ENCODE results near the gene DAP.

Gene DAP

GRCh38 chr5:10750909-10751308 lies 10.1 kb downstream of the DAP start:
- Histone ChIP-seq H3K4ac (ENCODE audit: low read depth, low read length) (no peak overlapping the region), H2BK120ac (ENCODE audit: low read depth, low read length) (no peak overlapping the region), H3K9ac (ENCODE audit: low read length) (no peak overlapping the region), H3K79me2 (ENCODE audit: control insufficient read depth, insufficient read depth, low read length) (peaks cover 2% of the 10 kb centered on the region), H3K27me3 (ENCODE audit: insufficient read depth, low read length, poor library complexity) (no peaks in the 10 kb centered on the region), H4K5ac (ENCODE audit: low read length) (no peak overlapping the region), H3K23ac (ENCODE audit: low read length) (no peak overlapping the region), H3K36me3 (ENCODE audit: control insufficient read depth, insufficient read depth, low read length) (no peaks in the 10 kb centered on the region), H3K56ac (ENCODE audit: low read length) (no peak overlapping the region), H3K4me1 (ENCODE audit: control insufficient read depth, low read depth, low read length) (no peaks in the 10 kb centered on the region), H3K27ac (ENCODE audit: low read depth, low read length) (no peak overlapping the region), H4K8ac (ENCODE audit: low read depth, low read length) (no peak overlapping the region), H2BK15ac (replicated peaks; ENCODE audit: low read depth) (no peak overlapping the region), H3K4me2 (ENCODE audit: low read length) (no peak overlapping the region), H3K4me3 (ENCODE audit: low read length) (no peak overlapping the region), H2AK5ac (ENCODE audit: low read length) (no peak overlapping the region), H3K79me1 (ENCODE audit: low read length) (peaks cover 11% of the 10 kb centered on the region), H2BK5ac (ENCODE audit: low read length) (no peak overlapping the region), H3K18ac (ENCODE audit: low read length) (no peak overlapping the region)
- no peak for DNase-seq
- no CpG with 5 or more reads among the region's 3 CpGs for WGBS (ENCODE audit: extremely low coverage, insufficient coverage, low lambda C conversion rate)

GRCh38 chr5:10747678-10748622 lies 13.1 kb downstream of the DAP start:
- no peak overlapping the region for H2BK15ac ChIP-seq (replicated peaks; ENCODE audit: low read depth)
- no peak overlapping the region for H2BK5ac ChIP-seq (ENCODE audit: low read length)
- DNase-seq, result no peak
- H3K56ac ChIP-seq (ENCODE audit: low read length), result no peak overlapping the region
- H3K18ac ChIP-seq (ENCODE audit: low read length), result no peak overlapping the region
- H3K79me1 ChIP-seq (ENCODE audit: low read length), result peaks cover 2% of the 10 kb centered on the region
- peaks cover 2% of the 10 kb centered on the region for H3K36me3 ChIP-seq (ENCODE audit: control insufficient read depth, insufficient read depth, low read length)
- no peak overlapping the region for H3K23ac ChIP-seq (ENCODE audit: low read length)
- H3K4me2 ChIP-seq (ENCODE audit: low read length), result no peak overlapping the region
- H3K4me3 ChIP-seq (ENCODE audit: low read length), result no peak overlapping the region
- no peak overlapping the region for H4K5ac ChIP-seq (ENCODE audit: low read length)
- no peaks in the 10 kb centered on the region for H3K4me1 ChIP-seq (ENCODE audit: control insufficient read depth, low read depth, low read length)
- H4K8ac ChIP-seq (ENCODE audit: low read depth, low read length), result no peak overlapping the region
- H3K9ac ChIP-seq (ENCODE audit: low read length), result no peak overlapping the region
- H2AK5ac ChIP-seq (ENCODE audit: low read length), result no peak overlapping the region
- WGBS (ENCODE audit: extremely low coverage, insufficient coverage, low lambda C conversion rate), result no CpG with 5 or more reads among the region's 9 CpGs
- peaks cover 2% of the 10 kb centered on the region for H3K79me2 ChIP-seq (ENCODE audit: control insufficient read depth, insufficient read depth, low read length)
- H3K27me3 ChIP-seq (ENCODE audit: insufficient read depth, low read length, poor library complexity), result no peaks in the 10 kb centered on the region
- H3K27ac ChIP-seq (ENCODE audit: low read depth, low read length), result no peak overlapping the region
- no peak overlapping the region for H2BK120ac ChIP-seq (ENCODE audit: low read depth, low read length)
- H3K4ac ChIP-seq (ENCODE audit: low read depth, low read length), result no peak overlapping the region

GRCh38 chr5:10746711-10747110 lies 14.3 kb downstream of the DAP start:
- H4K8ac ChIP-seq (ENCODE audit: low read depth, low read length), result no peak overlapping the region
- H4K5ac ChIP-seq (ENCODE audit: low read length), result no peak overlapping the region
- H3K23ac ChIP-seq (ENCODE audit: low read length), result no peak overlapping the region
- no peaks in the 10 kb centered on the region for H3K79me2 ChIP-seq (ENCODE audit: control insufficient read depth, insufficient read depth, low read length)
- no peak overlapping the region for H3K56ac ChIP-seq (ENCODE audit: low read length)
- H3K18ac ChIP-seq (ENCODE audit: low read length), result no peak overlapping the region
- no peak overlapping the region for H3K27ac ChIP-seq (ENCODE audit: low read depth, low read length)
- H3K4me2 ChIP-seq (ENCODE audit: low read length), result no peak overlapping the region
- H3K27me3 ChIP-seq (ENCODE audit: insufficient read depth, low read length, poor library complexity), result no peaks in the 10 kb centered on the region
- no peak overlapping the region for H2BK5ac ChIP-seq (ENCODE audit: low read length)
- no peak for DNase-seq
- H2AK5ac ChIP-seq (ENCODE audit: low read length), result no peak overlapping the region
- H3K36me3 ChIP-seq (ENCODE audit: control insufficient read depth, insufficient read depth, low read length), result peaks cover 2% of the 10 kb centered on the region
- H3K4ac ChIP-seq (ENCODE audit: low read depth, low read length), result no peak overlapping the region
- no peak overlapping the region for H3K4me3 ChIP-seq (ENCODE audit: low read length)
- H3K79me1 ChIP-seq (ENCODE audit: low read length), result no peaks in the 10 kb centered on the region
- H2BK120ac ChIP-seq (ENCODE audit: low read depth, low read length), result no peak overlapping the region
- no peaks in the 10 kb centered on the region for H3K4me1 ChIP-seq (ENCODE audit: control insufficient read depth, low read depth, low read length)
- no peak overlapping the region for H2BK15ac ChIP-seq (replicated peaks; ENCODE audit: low read depth)
- no CpG with 5 or more reads among the region's 6 CpGs for WGBS (ENCODE audit: extremely low coverage, insufficient coverage, low lambda C conversion rate)
- no peak overlapping the region for H3K9ac ChIP-seq (ENCODE audit: low read length)

GRCh38 chr5:10745133-10745532 lies 15.9 kb downstream of the DAP start:
- H2BK15ac ChIP-seq (replicated peaks; ENCODE audit: low read depth), result no peak overlapping the region
- no peak overlapping the region for H2BK120ac ChIP-seq (ENCODE audit: low read depth, low read length)
- H3K18ac ChIP-seq (ENCODE audit: low read length), result no peak overlapping the region
- no peak overlapping the region for H3K23ac ChIP-seq (ENCODE audit: low read length)
- H2AK5ac ChIP-seq (ENCODE audit: low read length), result no peak overlapping the region
- no peak overlapping the region for H4K8ac ChIP-seq (ENCODE audit: low read depth, low read length)
- no peak overlapping the region for H3K4ac ChIP-seq (ENCODE audit: low read depth, low read length)
- no peaks in the 10 kb centered on the region for H3K4me1 ChIP-seq (ENCODE audit: control insufficient read depth, low read depth, low read length)
- H4K5ac ChIP-seq (ENCODE audit: low read length), result no peak overlapping the region
- peaks cover 2% of the 10 kb centered on the region for H3K36me3 ChIP-seq (ENCODE audit: control insufficient read depth, insufficient read depth, low read length)
- no peak overlapping the region for H3K9ac ChIP-seq (ENCODE audit: low read length)
- no peak overlapping the region for H3K27ac ChIP-seq (ENCODE audit: low read depth, low read length)
- H3K4me2 ChIP-seq (ENCODE audit: low read length), result no peak overlapping the region
- no peak overlapping the region for H3K4me3 ChIP-seq (ENCODE audit: low read length)
- no peaks in the 10 kb centered on the region for H3K27me3 ChIP-seq (ENCODE audit: insufficient read depth, low read length, poor library complexity)
- no peak overlapping the region for H2BK5ac ChIP-seq (ENCODE audit: low read length)
- no CpG with 5 or more reads among the region's 5 CpGs for WGBS (ENCODE audit: extremely low coverage, insufficient coverage, low lambda C conversion rate)
- no peaks in the 10 kb centered on the region for H3K79me2 ChIP-seq (ENCODE audit: control insufficient read depth, insufficient read depth, low read length)
- no peaks in the 10 kb centered on the region for H3K79me1 ChIP-seq (ENCODE audit: low read length)
- DNase-seq, result peak; percentile 39
- no peak overlapping the region for H3K56ac ChIP-seq (ENCODE audit: low read length)

GRCh38 chr5:10744681-10745080 lies 16.4 kb downstream of the DAP start:
- Histone ChIP-seq H2BK120ac (ENCODE audit: low read depth, low read length) (no peak overlapping the region), H2BK5ac (ENCODE audit: low read length) (no peak overlapping the region)
- no CpG with 5 or more reads among the region's 8 CpGs for WGBS (ENCODE audit: extremely low coverage, insufficient coverage, low lambda C conversion rate)

GRCh38 chr5:10743951-10744350 lies 17.1 kb downstream of the DAP start:
- H4K5ac ChIP-seq (ENCODE audit: low read length), result no peak overlapping the region
- H4K8ac ChIP-seq (ENCODE audit: low read depth, low read length), result no peak overlapping the region
- H3K36me3 ChIP-seq (ENCODE audit: control insufficient read depth, insufficient read depth, low read length), result peaks cover 2% of the 10 kb centered on the region
- no peak overlapping the region for H2BK15ac ChIP-seq (replicated peaks; ENCODE audit: low read depth)
- H3K27ac ChIP-seq (ENCODE audit: low read depth, low read length), result no peak overlapping the region
- no peaks in the 10 kb centered on the region for H3K79me2 ChIP-seq (ENCODE audit: control insufficient read depth, insufficient read depth, low read length)
- no peak overlapping the region for H2BK120ac ChIP-seq (ENCODE audit: low read depth, low read length)
- no peak overlapping the region for H3K18ac ChIP-seq (ENCODE audit: low read length)
- H2AK5ac ChIP-seq (ENCODE audit: low read length), result no peak overlapping the region
- H3K79me1 ChIP-seq (ENCODE audit: low read length), result no peaks in the 10 kb centered on the region
- H3K9ac ChIP-seq (ENCODE audit: low read length), result no peak overlapping the region
- no peak for DNase-seq
- no peaks in the 10 kb centered on the region for H3K4me1 ChIP-seq (ENCODE audit: control insufficient read depth, low read depth, low read length)
- no peaks in the 10 kb centered on the region for H3K27me3 ChIP-seq (ENCODE audit: insufficient read depth, low read length, poor library complexity)
- H2BK5ac ChIP-seq (ENCODE audit: low read length), result no peak overlapping the region
- H3K56ac ChIP-seq (ENCODE audit: low read length), result no peak overlapping the region
- H3K23ac ChIP-seq (ENCODE audit: low read length), result no peak overlapping the region
- no peak overlapping the region for H3K4me2 ChIP-seq (ENCODE audit: low read length)
- H3K4ac ChIP-seq (ENCODE audit: low read depth, low read length), result no peak overlapping the region
- H3K4me3 ChIP-seq (ENCODE audit: low read length), result no peak overlapping the region

More at GRCh38 chr5:10744681-10745080, 16.4 kb downstream of the DAP start:
- no peak overlapping the region for H2BK15ac ChIP-seq (replicated peaks; ENCODE audit: low read depth)
- no peak overlapping the region for H3K9ac ChIP-seq (ENCODE audit: low read length)
- DNase-seq, result no peak
- H3K4me2 ChIP-seq (ENCODE audit: low read length), result no peak overlapping the region
- H2AK5ac ChIP-seq (ENCODE audit: low read length), result no peak overlapping the region
- H3K4me3 ChIP-seq (ENCODE audit: low read length), result no peak overlapping the region
- H3K79me2 ChIP-seq (ENCODE audit: control insufficient read depth, insufficient read depth, low read length), result no peaks in the 10 kb centered on the region
- H3K27me3 ChIP-seq (ENCODE audit: insufficient read depth, low read length, poor library complexity), result no peaks in the 10 kb centered on the region
- peaks cover 2% of the 10 kb centered on the region for H3K36me3 ChIP-seq (ENCODE audit: control insufficient read depth, insufficient read depth, low read length)
- H4K5ac ChIP-seq (ENCODE audit: low read length), result no peak overlapping the region
- no peak overlapping the region for H3K18ac ChIP-seq (ENCODE audit: low read length)
- no peaks in the 10 kb centered on the region for H3K4me1 ChIP-seq (ENCODE audit: control insufficient read depth, low read depth, low read length)
- no peak overlapping the region for H3K4ac ChIP-seq (ENCODE audit: low read depth, low read length)
- H3K23ac ChIP-seq (ENCODE audit: low read length), result no peak overlapping the region
- H3K79me1 ChIP-seq (ENCODE audit: low read length), result no peaks in the 10 kb centered on the region
- H3K27ac ChIP-seq (ENCODE audit: low read depth, low read length), result no peak overlapping the region
- no peak overlapping the region for H3K56ac ChIP-seq (ENCODE audit: low read length)
- no peak overlapping the region for H4K8ac ChIP-seq (ENCODE audit: low read depth, low read length)

Data from mesendoderm (in vitro differentiated cells).